ENCODE data around the gene KIAA1143. TPM values are rescaled to one million over a fixed set of nuclear protein-coding genes. Genes with fewer than 3 reads are reported as not detected.

KIAA1143 gene
- total and polyA plus RNA-seq, 4 donors, result 32.8 to 44.7 (median 42.6) TPM

Other genes with a start within 250 kb of the KIAA1143 start
- 10 to 100 TPM; 13.8 to 16.5 TPM for gene ZKSCAN7, start 206.4 kb downstream of the KIAA1143 start, total RNA-seq
- gene ZKSCAN7, start 206.4 kb downstream of the KIAA1143 start, polyA plus RNA-seq (ENCODE audit: insufficient read length in 2 of 2), result 10 to 100 TPM in 1 of 2 donors, 1 to 10 TPM in 1; 9.6 to 12.4 TPM
- 10 to 100 TPM; 10.0 to 12.7 TPM for gene ZNF660, start 176.7 kb downstream of the KIAA1143 start, total RNA-seq
- 1 to 10 TPM; 8.3 to 9.3 TPM for gene ZNF660, start 176.7 kb downstream of the KIAA1143 start, polyA plus RNA-seq (ENCODE audit: insufficient read length in 2 of 2)
- gene ZNF197, start 136.6 kb downstream of the KIAA1143 start, total RNA-seq, result 10 to 100 TPM; 29.4 to 36.5 TPM
- gene ZNF197, start 136.6 kb downstream of the KIAA1143 start, polyA plus RNA-seq (ENCODE audit: insufficient read length in 2 of 2), result 10 to 100 TPM; 25.5 to 31.9 TPM
- gene ZNF35, start 112.9 kb downstream of the KIAA1143 start, total RNA-seq, result 10 to 100 TPM; 16.3 to 18.1 TPM
- 1 to 10 TPM; 9.5 to 9.6 TPM for gene ZNF35, start 112.9 kb downstream of the KIAA1143 start, polyA plus RNA-seq (ENCODE audit: insufficient read length in 2 of 2)
- 10 to 100 TPM in 1 of 2 donors, 1 to 10 TPM in 1; 9.8 to 13.1 TPM for gene ZNF502, start 49.0 kb downstream of the KIAA1143 start, total RNA-seq
- gene ZNF502, start 49.0 kb downstream of the KIAA1143 start, polyA plus RNA-seq (ENCODE audit: insufficient read length in 2 of 2), result 1 to 10 TPM; 9.3 to 9.6 TPM
- 10 to 100 TPM; 15.9 TPM for gene ZNF501, start 32.0 kb downstream of the KIAA1143 start, total RNA-seq
- 10 to 100 TPM; 10.8 to 12.4 TPM for gene ZNF501, start 32.0 kb downstream of the KIAA1143 start, polyA plus RNA-seq (ENCODE audit: insufficient read length in 2 of 2)
- gene KIF15, start 175 bp upstream of the KIAA1143 start, total RNA-seq, result 10 to 100 TPM; 10.4 to 14.0 TPM
- 10 to 100 TPM; 12.5 to 13.5 TPM for gene KIF15, start 175 bp upstream of the KIAA1143 start, polyA plus RNA-seq (ENCODE audit: insufficient read length in 2 of 2)
- 10 to 100 TPM; 11.1 to 30.7 TPM for gene TMEM42, start 100.3 kb upstream of the KIAA1143 start, total RNA-seq
- gene TMEM42, start 100.3 kb upstream of the KIAA1143 start, polyA plus RNA-seq (ENCODE audit: insufficient read length in 2 of 2), result 10 to 100 TPM; 22.7 to 24.2 TPM
- gene TGM4, start 113.0 kb upstream of the KIAA1143 start, total RNA-seq, result under 1 TPM in 1 of 2 donors, not detected in 1; 0.06 TPM
- under 1 TPM; 0.08 to 0.17 TPM for gene TGM4, start 113.0 kb upstream of the KIAA1143 start, polyA plus RNA-seq (ENCODE audit: insufficient read length in 2 of 2)
- 10 to 100 TPM; 57.8 to 95.8 TPM for gene ZDHHC3, start 214.6 kb upstream of the KIAA1143 start, total RNA-seq
- 10 to 100 TPM; 66.7 to 74.6 TPM for gene ZDHHC3, start 214.6 kb upstream of the KIAA1143 start, polyA plus RNA-seq (ENCODE audit: insufficient read length in 2 of 2)
- gene EXOSC7, start 214.6 kb upstream of the KIAA1143 start, total RNA-seq, result 10 to 100 TPM; 26.2 to 57.7 TPM
- 10 to 100 TPM; 38.5 to 53.5 TPM for gene EXOSC7, start 214.6 kb upstream of the KIAA1143 start, polyA plus RNA-seq (ENCODE audit: insufficient read length in 2 of 2)

All from spinal cord (tissue), 4 donors.